ENCODE data around the gene CLDN1. TPM values are rescaled to one million over a fixed set of nuclear protein-coding genes. Genes with fewer than 3 reads are reported as not detected.

Gene CLDN1
- total and polyA plus RNA-seq, 10 of the 15 experiments (the other 5 are each of a cell fraction or from before 2014, with no cell fraction given): 3.4 to 22.8 (median 8.5) TPM

- in situ Hi-C loops (cut with MboI): no loop called here
- POLR2A ChIA-PET: interaction anchor here (0.5 to 1.0 kb wide), 2 partner anchors 10 to 153 kb away, joined by 3 to 4 read pairs; no protein-coding TSS in a partner anchor
These were observed 40.0 kb upstream of the CLDN1 start for GRCh38 chr3:190362258-190362657.

More at GRCh38 chr3:190362258-190362657, 40.0 kb upstream of the CLDN1 start:
- no peak for TF ChIP-seq USF2 (IDR thresholded peaks at IDR 0.05; ENCODE audit: borderline replicate concordance, low read depth, low read length)
- no peak for TF ChIP-seq NFIC (IDR thresholded peaks at IDR 0.05; ENCODE audit: low read depth, low read length)
- no peak for TF ChIP-seq YY1 (IDR thresholded peaks at IDR 0.05; ENCODE audit: low read depth, low read length)
- no peak for TF ChIP-seq BRCA1 (IDR thresholded peaks at IDR 0.05; ENCODE audit: low read depth, low read length)
- no peak for TF ChIP-seq TARDBP (IDR thresholded peaks at IDR 0.05; ENCODE audit: borderline replicate concordance)
- TF ChIP-seq POLR2A (IDR thresholded peaks at IDR 0.05; ENCODE audit: low read depth, low read length): no peak
- TF ChIP-seq RAD21 (IDR thresholded peaks at IDR 0.05; ENCODE audit: insufficient read depth, low read depth, low read length): no peak
- no peak for TF ChIP-seq ATF2 (IDR thresholded peaks at IDR 0.05; ENCODE audit: low read length)
- no peak for TF ChIP-seq MYB (IDR thresholded peaks at IDR 0.05; ENCODE audit: borderline replicate concordance, low read depth, low read length)
- TF ChIP-seq HCFC1 (IDR thresholded peaks at IDR 0.05; ENCODE audit: low read length): no peak
- no peak for TF ChIP-seq TBL1XR1 (IDR thresholded peaks at IDR 0.05; ENCODE audit: low read depth, low read length)
- no peak for TF ChIP-seq SP1 (IDR thresholded peaks at IDR 0.05; ENCODE audit: low read depth, low read length)
- TF ChIP-seq KDM1A (IDR thresholded peaks at IDR 0.05; ENCODE audit: borderline replicate concordance): no peak
- no peak for TF ChIP-seq IRF3 (IDR thresholded peaks at IDR 0.05)
- TF ChIP-seq MTA3 (IDR thresholded peaks at IDR 0.05; ENCODE audit: borderline replicate concordance, low read length): no peak
- no peak for TF ChIP-seq RBBP5 (conservative IDR thresholded peaks at IDR 0.05)
- no peak for TF ChIP-seq ZSCAN29 (IDR thresholded peaks at IDR 0.05)
- FAIRE-seq: no peak
- Histone ChIP-seq H3K4me3 (no peak overlapping the region), H3K9ac (ENCODE audit: control insufficient read depth, insufficient read depth, low read length) (no peak overlapping the region), H3K9me3 (replicated peaks; ENCODE audit: control insufficient read depth, insufficient read depth, low read length) (no peaks in the 10 kb centered on the region), H3K79me2 (ENCODE audit: control insufficient read depth, insufficient read depth, low read length) (no peaks in the 10 kb centered on the region), H3K4me1 (ENCODE audit: control insufficient read depth, insufficient read depth, low read length) (no peaks in the 10 kb centered on the region), H3K4me2 (ENCODE audit: control insufficient read depth, insufficient read depth) (no peak overlapping the region), H2AFZ (ENCODE audit: control insufficient read depth, low read depth, low read length) (no peak overlapping the region), H3K27me3 (replicated peaks in 1 of 2; ENCODE audit: control insufficient read depth in 2 of 2, insufficient read depth in 2 of 2, low read length in 1 of 2) (no peaks in the 10 kb centered on the region), H4K20me1 (ENCODE audit: control insufficient read depth, insufficient read depth) (no peaks in the 10 kb centered on the region), H3K36me3 (ENCODE audit: control insufficient read depth in 2 of 2, insufficient read depth in 2 of 2, low read length in 1 of 2) (no peaks in the 10 kb centered on the region), H3K27ac (ENCODE audit: control insufficient read depth, insufficient read depth) (no peak overlapping the region)
- intact Hi-C loops (cut with micrococcal nuclease; ENCODE audit: unreplicated experiment): no loop called here
- WGBS (ENCODE audit: insufficient coverage, insufficient replicate concordance, low lambda C conversion rate, missing lambda C conversion rate): 62% methylated on average over 9 of the region's 9 CpGs
- SMC1A ChIA-PET (ENCODE audit: uncharacterized antibody, unreplicated experiment): interaction anchor here (1.2 to 3.5 kb wide), 8 partner anchors 8 to 137 kb away, joined by 4 to 13 read pairs (median 8); no protein-coding TSS in a partner anchor
- RAD21 ChIA-PET (ENCODE audit: unreplicated experiment): interaction anchor here (0.9 to 2.1 kb wide), 5 partner anchors 10 to 72 kb away, joined by 3 to 7 read pairs (median 5); no protein-coding TSS in a partner anchor
- no peak for DNase-seq (ENCODE audit: low read depth, low spot score)
- ATAC-seq: no peak
- no TSS peak for BruUV-seq (replicated peaks)
- CTCF ChIA-PET: interaction anchor here (1.1 to 4.0 kb wide), 5 partner anchors 10 to 40 kb away, joined by 3 to 20 read pairs (median 8); partner anchors contain the start of gene CLDN1

Data from GM12878 (cell line).